TTC549 (cell line): Measurements from ENCODE around the gene ZBTB16.

Experiments
- FAIRE-seq: peaks from 2 replicates; lab custom pipeline; 2012; peaks lifted over from hg19 to GRCh38; lab: Jason Lieb, UNC

The ZBTB16 gene

GRCh38 chr11:114109206-114110090, 49.9 kb downstream of the ZBTB16 start:
- no peak for FAIRE-seq

- no peak for FAIRE-seq
Measured at GRCh38 chr11:114110123-114110522, 50.6 kb downstream of the ZBTB16 start.

- no peak for FAIRE-seq
Measured at GRCh38 chr11:114110952-114111947, 51.7 kb downstream of the ZBTB16 start.

DNA sequence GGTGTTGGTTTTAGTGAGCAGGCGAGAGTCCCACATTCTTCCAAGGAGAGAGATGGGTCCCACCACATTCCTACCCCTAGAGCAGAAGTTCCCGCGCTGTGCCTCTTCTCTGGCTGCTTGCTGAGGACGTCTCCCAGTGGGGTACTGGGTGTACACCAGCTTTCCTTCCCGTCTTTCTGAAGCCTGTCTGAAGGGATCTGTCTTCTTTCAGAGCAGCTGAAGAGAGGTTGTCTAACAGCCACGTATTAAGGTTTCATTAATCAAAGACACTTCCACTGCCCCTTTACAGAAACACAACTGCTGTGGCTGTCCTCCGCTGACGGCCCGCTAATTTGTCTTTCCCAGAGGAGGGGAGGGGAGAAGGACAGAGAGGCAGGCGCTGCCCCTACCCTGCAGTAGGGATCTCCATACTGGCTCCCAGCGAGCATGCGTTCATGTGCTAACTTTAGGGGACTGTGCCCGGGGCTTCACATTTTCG, 56.0 kb downstream of the ZBTB16 start:
- no peak for FAIRE-seq

GRCh38 chr11:114116357-114116756, 56.8 kb downstream of the ZBTB16 start:
- no peak for FAIRE-seq

- no peak for FAIRE-seq
Measured at GRCh38 chr11:114116800-114117199, 57.3 kb downstream of the ZBTB16 start.

DNA sequence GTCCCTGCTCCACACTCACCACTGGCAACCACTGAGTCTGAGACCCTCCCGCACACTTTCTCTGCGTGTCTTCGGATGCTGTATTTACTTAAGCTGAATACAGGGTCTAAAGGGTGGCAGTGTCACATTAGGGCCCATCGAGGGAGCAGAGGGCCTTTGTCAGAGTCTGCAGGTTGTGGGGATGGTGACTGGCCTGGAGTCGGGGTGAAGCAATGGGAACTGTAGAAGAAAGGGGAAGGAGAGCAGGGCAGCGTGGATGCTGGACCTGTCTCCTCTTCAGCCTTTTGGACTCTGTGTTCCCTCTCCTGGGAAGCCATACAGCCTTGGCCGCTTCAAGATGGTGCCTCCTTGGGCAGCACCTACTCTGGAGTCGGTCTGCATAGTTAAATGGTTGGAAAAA, 61.1 kb downstream of the ZBTB16 start:
- FAIRE-seq = no peak

GRCh38 chr11:114121138-114121537, 61.6 kb downstream of the ZBTB16 start:
- FAIRE-seq = no peak

DNA sequence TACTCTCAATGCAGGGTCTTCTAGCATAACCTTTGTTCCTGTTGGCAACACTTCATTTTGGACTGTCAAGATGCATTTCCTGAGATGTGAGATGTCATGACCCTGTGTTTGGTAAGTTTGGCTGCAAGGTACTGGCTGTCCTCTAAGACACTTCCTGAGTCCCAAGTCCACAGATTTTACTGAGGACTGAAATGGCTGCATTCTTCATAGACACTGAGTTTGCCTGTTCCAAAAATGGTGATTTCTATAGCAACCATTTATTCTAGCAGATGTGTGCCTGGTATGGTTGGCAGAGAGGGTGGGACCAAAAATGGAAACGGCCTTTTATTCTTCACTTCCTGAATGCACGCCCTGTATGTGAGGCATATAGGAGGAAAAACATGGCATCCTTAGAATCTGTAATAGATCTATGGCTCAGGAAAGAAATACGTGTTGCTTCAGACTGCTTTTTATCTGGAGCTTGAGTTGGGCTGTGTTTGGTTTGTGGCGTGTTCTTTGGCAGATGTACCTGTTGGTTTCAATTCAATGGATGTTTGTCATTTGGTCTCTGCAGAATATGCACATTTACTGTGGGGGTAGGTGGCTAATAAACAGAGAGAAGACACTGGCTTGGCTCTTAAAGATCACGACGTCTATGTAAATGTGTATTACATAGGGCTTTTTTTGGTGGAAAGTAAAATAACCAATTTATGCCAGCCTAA, 62.4 kb downstream of the ZBTB16 start:
- no peak for FAIRE-seq

GRCh38 chr11:114122686-114123085, 63.2 kb downstream of the ZBTB16 start:
- FAIRE-seq = no peak

DNA sequence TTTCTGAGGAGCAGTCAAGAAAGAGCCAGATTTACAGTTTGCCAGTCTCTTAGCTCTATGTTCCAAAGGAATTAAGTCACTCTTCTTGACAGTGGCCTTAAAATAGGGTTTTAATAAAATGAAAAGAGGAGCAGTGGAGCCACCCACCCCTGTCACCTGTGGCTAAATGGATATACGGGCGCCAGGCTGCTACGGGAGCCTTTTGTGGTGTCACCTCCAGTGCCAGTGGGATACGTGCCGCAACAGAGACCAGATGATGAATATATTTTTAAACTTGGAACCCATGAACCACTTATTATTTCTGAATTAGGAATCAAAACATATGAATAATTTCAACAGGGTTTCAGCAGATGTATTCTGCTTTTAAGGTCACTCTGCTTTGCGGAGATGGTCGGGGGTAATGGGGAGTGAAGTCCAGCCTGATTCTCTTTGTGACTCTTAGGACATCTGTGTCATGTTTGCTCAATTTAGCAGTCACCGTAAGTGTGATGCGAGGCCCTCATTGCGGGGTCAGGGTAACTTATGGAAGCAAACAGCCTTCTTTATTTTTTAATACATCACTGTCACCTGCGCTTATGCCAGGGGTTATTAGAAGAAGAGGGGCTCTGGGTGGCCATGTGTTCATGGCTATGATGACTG, 64.3 kb downstream of the ZBTB16 start:
- no peak for FAIRE-seq

DNA sequence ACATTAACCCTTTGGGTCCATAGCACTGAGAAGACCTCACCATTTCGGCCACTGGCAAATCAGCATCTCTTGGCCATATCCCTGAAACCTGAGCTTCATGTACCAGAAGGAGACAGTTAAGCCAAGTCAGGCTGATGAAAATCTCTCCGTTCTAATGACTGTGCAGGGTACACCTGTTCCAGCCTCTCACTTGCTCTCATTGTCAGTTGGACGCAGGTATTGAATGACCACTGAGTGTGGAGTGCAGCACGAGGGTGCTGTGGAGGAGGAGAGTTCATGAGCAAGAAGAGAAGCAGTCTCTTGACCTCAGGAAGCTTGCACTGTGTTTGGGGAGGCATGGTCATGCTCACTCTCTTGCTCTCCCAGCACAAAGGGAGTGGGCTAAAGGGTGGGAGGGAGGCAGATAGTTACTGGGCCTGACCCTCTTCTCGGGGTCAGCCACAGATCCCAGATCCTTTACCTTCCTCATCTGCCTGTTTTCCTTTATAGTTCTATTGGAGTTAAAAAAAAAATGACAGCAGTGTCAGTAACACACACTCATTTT, 65.2 kb downstream of the ZBTB16 start:
- FAIRE-seq = no peak

DNA sequence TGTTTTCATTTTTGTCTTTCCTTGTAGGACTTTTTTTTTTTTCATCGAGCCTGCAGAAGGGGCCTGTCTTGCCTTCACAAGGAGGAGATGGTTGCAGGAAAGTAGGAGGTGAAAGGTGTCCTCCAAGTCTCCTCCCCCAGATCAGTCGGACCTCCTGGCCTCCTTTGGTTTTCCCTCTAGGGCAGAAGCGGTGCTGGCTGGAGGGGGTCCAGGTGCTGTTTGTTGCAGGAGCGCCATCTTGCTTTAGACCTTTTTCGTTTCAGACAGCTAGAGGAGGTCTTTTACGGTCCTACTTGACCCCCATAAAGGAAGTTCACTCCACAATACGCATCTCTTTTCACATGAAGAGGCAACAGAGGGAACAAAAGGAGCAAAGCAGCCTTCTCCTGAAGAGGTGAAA, 66.0 kb downstream of the ZBTB16 start:
- FAIRE-seq = no peak

GRCh38 chr11:114125959-114126358, 66.4 kb downstream of the ZBTB16 start:
- FAIRE-seq = no peak

DNA sequence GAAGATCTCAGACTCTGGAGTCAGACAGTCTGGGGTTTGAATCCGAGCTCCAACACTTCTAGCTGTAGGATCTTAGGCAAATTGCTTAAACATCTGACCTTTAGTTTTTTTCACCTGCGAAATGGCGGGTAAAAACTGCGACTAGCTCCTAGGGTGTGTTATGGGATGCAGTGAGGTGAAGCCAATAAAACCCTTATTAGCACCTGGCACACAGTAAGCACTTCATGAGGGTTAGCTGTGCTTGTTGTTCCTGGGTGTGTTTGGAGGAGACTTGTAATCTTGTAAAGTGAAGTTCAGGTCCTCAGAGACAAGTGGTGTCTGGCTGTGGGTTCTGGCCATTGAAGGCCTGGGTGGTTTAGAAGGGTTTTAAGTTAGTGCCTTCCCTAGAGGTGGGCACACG, 68.9 kb downstream of the ZBTB16 start:
- FAIRE-seq = no peak

GRCh38 chr11:114129142-114129541, 69.6 kb downstream of the ZBTB16 start:
- FAIRE-seq = no peak

GRCh38 chr11:114129699-114130098, 70.2 kb downstream of the ZBTB16 start:
- FAIRE-seq = no peak

GRCh38 chr11:114130115-114130576, 70.6 kb downstream of the ZBTB16 start:
- no peak for FAIRE-seq

DNA sequence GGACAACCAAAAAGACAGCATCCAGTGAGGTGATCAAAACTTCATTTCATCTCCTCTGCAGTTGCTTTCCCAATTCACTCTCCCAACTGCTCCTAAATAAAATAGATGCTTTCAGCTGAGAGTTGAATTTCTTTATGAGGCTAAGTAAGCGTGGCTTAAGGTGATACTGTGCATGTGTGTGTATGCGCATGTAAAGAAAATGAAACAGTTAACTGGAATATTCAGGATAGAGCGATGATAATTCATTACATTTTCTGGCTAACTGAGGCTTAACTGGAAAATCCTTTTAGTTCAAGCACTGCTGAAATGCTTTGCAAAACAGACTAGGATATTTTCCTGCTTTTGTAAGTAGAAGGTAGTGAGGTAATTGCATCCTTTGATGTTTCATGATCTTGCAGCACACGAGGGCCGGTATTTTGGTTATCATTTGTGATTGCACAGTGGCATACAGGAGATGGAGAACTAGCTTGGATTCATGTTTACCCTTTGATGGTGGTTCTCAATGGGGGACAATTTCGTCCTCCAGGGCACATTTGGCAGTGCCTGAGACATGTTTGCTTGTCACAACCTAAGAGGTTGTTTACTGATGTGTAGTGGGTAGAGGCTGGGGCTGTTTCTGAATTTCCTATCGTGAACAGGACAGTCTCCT, 71.2 kb downstream of the ZBTB16 start:
- no peak for FAIRE-seq

DNA sequence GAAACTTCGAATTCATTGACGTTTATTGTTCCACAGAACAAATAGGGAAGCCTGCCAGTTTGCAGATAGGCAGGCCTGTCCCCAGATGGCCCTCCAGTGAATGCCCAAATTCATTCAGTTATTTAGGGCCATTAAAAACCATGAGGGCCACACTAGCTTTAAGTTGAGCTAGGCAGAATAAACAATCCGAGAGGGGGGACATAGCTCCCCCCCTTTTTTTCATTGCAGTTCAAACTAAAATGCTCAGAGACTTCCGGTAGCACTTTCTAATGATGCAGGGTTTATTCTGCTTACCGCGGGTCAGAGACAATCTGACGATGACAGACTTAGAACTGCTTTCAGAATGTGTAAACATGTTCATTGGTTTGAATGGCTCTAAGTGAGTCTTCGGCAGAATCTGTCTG, 72.0 kb downstream of the ZBTB16 start:
- no peak for FAIRE-seq

GRCh38 chr11:114132417-114132816, 72.9 kb downstream of the ZBTB16 start:
- no peak for FAIRE-seq
